GM19238 (cell line): Measurements from ENCODE around the gene MTHFSD.

Experiments
- DNase-seq: peaks from one replicate; pipeline ENCODE4 v3.0.0; 2011; ENCODE audit warnings: low spot score; ENCODE audit not compliant: insufficient read length

MTHFSD gene

GRCh38 chr16:86584071-86584685 lies 29.1 kb upstream of the MTHFSD start:
- no peak for DNase-seq

GRCh38 chr16:86581458-86581857 lies 26.4 kb upstream of the MTHFSD start:
- DNase-seq, result no peak

GRCh38 chr16:86580791-86581170 lies 25.7 kb upstream of the MTHFSD start:
- no peak for DNase-seq

- DNase-seq, result no peak
Observed at GRCh38 chr16:86580063-86580790, 25.2 kb upstream of the MTHFSD start.

- no peak for DNase-seq
Observed at GRCh38 chr16:86579268-86580062, 24.4 kb upstream of the MTHFSD start.

GRCh38 chr16:86578611-86579267 lies 23.7 kb upstream of the MTHFSD start:
- no peak for DNase-seq

- DNase-seq, result no peak
Observed at GRCh38 chr16:86578061-86578599, 23.1 kb upstream of the MTHFSD start, which contains the start of gene FOXL1. Gene FOXL1, plus strand, starts transcription at chr16:86578549. Its CDS starts 175 bp downstream, at chr16:86578724.

GRCh38 chr16:86577314-86577971 lies 22.4 kb upstream of the MTHFSD start:
- DNase-seq, result no peak

- no peak for DNase-seq
Observed at GRCh38 chr16:86576591-86577313, 21.7 kb upstream of the MTHFSD start.

GRCh38 chr16:86575754-86576557 lies 20.9 kb upstream of the MTHFSD start:
- no peak for DNase-seq

GRCh38 chr16:86575095-86575685 lies 20.2 kb upstream of the MTHFSD start:
- DNase-seq, result no peak

GRCh38 chr16:86574646-86575045 lies 19.6 kb upstream of the MTHFSD start:
- DNase-seq, result no peak

- no peak for DNase-seq
Observed at GRCh38 chr16:86573646-86574508, 18.8 kb upstream of the MTHFSD start.

- no peak for DNase-seq
Observed at GRCh38 chr16:86573215-86573614, 18.2 kb upstream of the MTHFSD start.

- no peak for DNase-seq
Observed at GRCh38 chr16:86572606-86573005, 17.6 kb upstream of the MTHFSD start.

- no peak for DNase-seq
Observed at GRCh38 chr16:86572041-86572521, 17.0 kb upstream of the MTHFSD start.

GRCh38 chr16:86571530-86571915 lies 16.5 kb upstream of the MTHFSD start:
- no peak for DNase-seq
